Left cardiac atrium (tissue), 4 donors: ENCODE results near the gene ACY1. TPM values are rescaled to one million over a fixed set of nuclear protein-coding genes. Genes with fewer than 3 reads are reported as not detected.
"Not testable (repeated sequence)": the region's sequence is repeated elsewhere in the genome, so short reads cannot be mapped to it uniquely, and the experiment has no call there.

Source experiments
- ATAC-seq, 2 donors: fragments of 200-7000 bp; cut with Tn5 transposase; one replicate each; pipeline ENCODE4 v1.9.1; 2020; ENCODE audit warnings: mild to moderate bottlenecking in 2 of 2, moderate library complexity in 2 of 2
- DNase-seq: peaks from one replicate; pipeline ENCODE4 v3.0.0-alpha.2; 2020
- intact Hi-C, 2 donors: fragments of 100-400 bp; cut with DNase I; formaldehyde crosslinking; loops; one replicate each; pipeline versions ENCODE4 v1.14.1 to v1.15.1; 2022 to 2023
- total RNA-seq, 2 donors: library from RNA; stranded (reverse); fragmentation: NEBNext Ultra II Directional; extraction: Animal tissue kit (Norgen Biotek cat#: 25700); gene quantifications; one replicate each; pipeline ENCODE4 v1.2.1, GENCODE V29; 2021
- donor health status: DM: no; HTN: yes; CAD: no.
- donor health status: DM: no; HTN: yes; CAD: no; lungs with severe emphysema.
- donor health status: DM: yes; HTN: yes; CAD: no.
- donor health status: Dilated cardiomyopathy.

Gene ACY1
- total RNA-seq, 2 donors from 2014 or later, result 21.8 to 24.8 TPM

- ATAC-seq (peak; percentile 3 to 29), DNase-seq (peak; percentile 85)
- intact Hi-C loops, result loop anchor here in 1 of 2 donors (2.0 kb wide), 1 partner anchor 33 kb away; the partner anchor contains the start of gene PARP3
Measured at GRCh38 chr3:51975852-51976549, 7.3 kb upstream of the ACY1 start.

GRCh38 chr3:51977446-51978142 is 5.7 kb upstream of the ACY1 start:
- intact Hi-C loops, result no loop called here
- ATAC-seq (no peak), DNase-seq (no peak)

- ATAC-seq, result no peak
- intact Hi-C loops, result no loop called here
- DNase-seq, result no peak
Measured at GRCh38 chr3:51978143-51978502, 5.2 kb upstream of the ACY1 start.

- intact Hi-C loops, result no loop called here
- no peak for ATAC-seq
- DNase-seq, result no peak
Measured at GRCh38 chr3:51980253-51980652, 3.1 kb upstream of the ACY1 start.

- intact Hi-C loops, result no loop called here
- peak; percentile 1 to 16 for ATAC-seq
- no peak for DNase-seq
Measured at GRCh38 chr3:51982352-51982837, 940 bp upstream of the ACY1 start.

GRCh38 chr3:51983578-51984268 is 388 bp downstream of the ACY1 start:
- intact Hi-C loops, result no loop called here
- ATAC-seq, result no peak
- no peak for DNase-seq

- ATAC-seq (no peak), DNase-seq (no peak)
- intact Hi-C loops, result no loop called here
Measured at GRCh38 chr3:51984269-51984647, 923 bp downstream of the ACY1 start.

GRCh38 chr3:51985063-51985462 is 1.7 kb downstream of the ACY1 start:
- DNase-seq, result no peak
- no peak for ATAC-seq
- intact Hi-C loops, result no loop called here

- no peak for DNase-seq
- intact Hi-C loops, result no loop called here
- ATAC-seq, result no peak
Measured at GRCh38 chr3:51986010-51986947, 2.9 kb downstream of the ACY1 start.

- no peak for ATAC-seq
- DNase-seq, result no peak
- intact Hi-C loops, result no loop called here
Measured at GRCh38 chr3:51987568-51987967, 4.2 kb downstream of the ACY1 start.

- intact Hi-C loops, result no loop called here
- DNase-seq (no peak), ATAC-seq (no peak)
Measured at GRCh38 chr3:51988286-51989146, 5.2 kb downstream of the ACY1 start.

GRCh38 chr3:51990501-51990971 is 7.2 kb downstream of the ACY1 start:
- intact Hi-C loops, ATAC-seq, DNase-seq: not testable (repeated sequence)

- intact Hi-C loops, result no loop called here
- ATAC-seq (no peak), DNase-seq (no peak)
Measured at GRCh38 chr3:51992017-51992682, 8.8 kb downstream of the ACY1 start.

- DNase-seq, intact Hi-C loops, ATAC-seq: not testable (repeated sequence)
Measured at GRCh38 chr3:51993657-51994056, 10.3 kb downstream of the ACY1 start.

GRCh38 chr3:51994530-51994929 is 11.2 kb downstream of the ACY1 start:
- ATAC-seq (no peak), DNase-seq (no peak)
- intact Hi-C loops, result no loop called here

GRCh38 chr3:51995346-51996163 is 12.2 kb downstream of the ACY1 start, which contains the start of gene RPL29:
RPL29 (minus strand) TSS chr3:51995895; CDS start chr3:51995461, 434 bp downstream.
- intact Hi-C loops, result no loop called here
- ATAC-seq (peak; percentile 93 to 96), DNase-seq (peak; percentile 90)

GRCh38 chr3:51997172-51997571 is 13.8 kb downstream of the ACY1 start:
- intact Hi-C loops, result no loop called here

More at GRCh38 chr3:51997172-51997571, 13.8 kb downstream of the ACY1 start:
- ATAC-seq (no peak), DNase-seq (no peak)
